GM19324 (cell line): ENCODE measurements around the gene CAPZB.

Source experiments
- ATAC-seq: cut with Tn5 transposase; IDR thresholded peaks from one replicate; pipeline ENCODE4 v1.9.1; 2021; ENCODE audit warnings: mild to moderate bottlenecking, moderate library complexity; ENCODE audit not compliant: unreplicated experiment, low FRiP score

The CAPZB gene

GRCh38 chr1:19289244-19289643 lies 196.1 kb downstream of the CAPZB start:
- ATAC-seq: no peak
